K562 (cell line): ENCODE data around the gene FMN2. TPM values are rescaled to one million over a fixed set of nuclear protein-coding genes. Genes with fewer than 3 reads are reported as not detected.

Source experiments
- ELF4 ChIP-seq: fragments of 450-650 bp; formaldehyde crosslinking; IDR thresholded peaks from 2 replicates; pipeline ENCODE4 v1.4.0; 2022; ENCODE audit warnings: missing genetic modification characterization
- EZH2 ChIP-seq: IDR thresholded peaks from 2 replicates; pipeline ENCODE4 v1.6.1; 2012; ENCODE audit warnings: low read depth, mild to moderate bottlenecking, inconsistent platforms, low read length, borderline replicate concordance
- MGA ChIP-seq: fragments of 450-650 bp; IDR thresholded peaks from 2 replicates; pipeline ENCODE4 v1.6.1; 2016; ENCODE audit warnings: mild to moderate bottlenecking, moderate library complexity
- NFE2 ChIP-seq: IDR thresholded peaks from 2 replicates; pipeline ENCODE4 v1.6.1; 2014; ENCODE audit warnings: antibody characterized with exemption, low read depth
- TARDBP ChIP-seq: fragments of 450-650 bp; IDR thresholded peaks from 2 replicates; pipeline ENCODE4 v1.6.1; 2016
- ZNF589 ChIP-seq: fragments of 200-800 bp; sonication (Bioruptor generic); IDR thresholded peaks from 2 replicates; pipeline ENCODE4 v1.6.1; 2016; ENCODE audit warnings: low read depth, missing genetic modification characterization, missing compliant biosample characterization
- ZNF77 ChIP-seq: fragments of 250-450 bp; sonication (Bioruptor Pico); IDR thresholded peaks from 2 replicates; pipeline ENCODE4 v1.5.0; 2020
- ZNF780A ChIP-seq: fragments of 250-450 bp; sonication (Bioruptor Pico); IDR thresholded peaks from 2 replicates; pipeline ENCODE4 v1.5.0; 2021; ENCODE audit warnings: mild to moderate bottlenecking
- polyA plus RNA-seq, 8 experiments: library from polyadenylated mRNA; depleted of rRNA in 4 of 8; stranded (reverse) in 5 of 8; unstranded in 3 of 8; fragments of >200 nt; fragmentation: Nextera tagmentation in 2 of 8; fragmentation: Illumina TruSeq in 1 of 8; extraction: Ambion mirVana in 2 of 8; extraction: Trizol in 1 of 8; gene quantifications; 2 replicates each; pipeline versions ENCODE4 v1.2.1 to v1.2.3, GENCODE V29; 2011 to 2014; ENCODE audit warnings: inconsistent platforms in 1 of 8, missing spikeins in 1 of 8
- total RNA-seq, 7 experiments: library from RNA; depleted of rRNA in 6 of 7; stranded (reverse); fragments of >200 nt in 6 of 7; fragmentation: Illumina TruSeq in 2 of 7; extraction: Trizol in 2 of 7; gene quantifications; 2 replicates each; pipeline versions ENCODE4 v1.2.1 to v1.2.3, GENCODE V29; 2011 to 2021; ENCODE audit warnings: low replicate concordance in 1 of 7
- TF ChIP-seq, protein P1 (sequence below): fragments of 450-650 bp; formaldehyde crosslinking; IDR thresholded peaks from 2 replicates; pipeline ENCODE4 v1.4.0; 2020; ENCODE audit warnings: mild to moderate bottlenecking, moderate library complexity

The FMN2 gene
- total and polyA plus RNA-seq, 9 of the 15 experiments (the other 6 are each of a cell fraction or from before 2014, with no cell fraction given): 0.15 to 0.45 (median 0.16) TPM; not detected in 3

DNA sequence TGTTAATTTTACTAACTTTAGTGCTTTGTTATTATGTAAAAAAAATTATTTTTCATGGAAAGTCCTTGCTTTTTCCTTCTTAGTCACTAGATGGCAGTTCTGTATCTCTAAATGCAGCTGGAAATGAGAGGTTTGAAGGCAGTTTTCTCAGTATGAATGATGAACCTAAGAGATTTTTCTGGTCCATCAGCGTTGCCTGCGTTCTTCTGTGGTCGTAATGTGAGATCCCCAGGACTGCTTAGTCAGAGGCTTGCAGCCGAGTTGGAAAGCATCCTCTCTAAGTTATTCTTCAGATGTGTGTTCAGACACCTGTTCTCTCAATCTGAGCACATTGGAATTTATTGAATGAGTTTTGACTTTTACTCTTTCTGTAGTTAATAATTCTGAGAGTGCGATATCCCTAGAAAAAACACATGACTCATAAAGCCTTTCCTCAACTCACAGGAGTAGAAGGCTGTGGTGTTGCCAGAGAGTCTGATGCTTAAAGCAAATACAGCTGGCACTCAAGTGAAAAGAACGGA is 99.3 kb downstream of the FMN2 start (continued):
- TF ChIP-seq MGA (no peak), ZNF780A (CRISPR knock-in tag) (no peak), ZNF77 (CRISPR knock-in tag) (no peak), ELF4 (CRISPR knock-in tag) (no peak), NFE2 (no peak), EZH2 (no peak), ZNF589 (CRISPR knock-in tag) (no peak), TARDBP (no peak)
- TF ChIP-seq, protein P1, sequence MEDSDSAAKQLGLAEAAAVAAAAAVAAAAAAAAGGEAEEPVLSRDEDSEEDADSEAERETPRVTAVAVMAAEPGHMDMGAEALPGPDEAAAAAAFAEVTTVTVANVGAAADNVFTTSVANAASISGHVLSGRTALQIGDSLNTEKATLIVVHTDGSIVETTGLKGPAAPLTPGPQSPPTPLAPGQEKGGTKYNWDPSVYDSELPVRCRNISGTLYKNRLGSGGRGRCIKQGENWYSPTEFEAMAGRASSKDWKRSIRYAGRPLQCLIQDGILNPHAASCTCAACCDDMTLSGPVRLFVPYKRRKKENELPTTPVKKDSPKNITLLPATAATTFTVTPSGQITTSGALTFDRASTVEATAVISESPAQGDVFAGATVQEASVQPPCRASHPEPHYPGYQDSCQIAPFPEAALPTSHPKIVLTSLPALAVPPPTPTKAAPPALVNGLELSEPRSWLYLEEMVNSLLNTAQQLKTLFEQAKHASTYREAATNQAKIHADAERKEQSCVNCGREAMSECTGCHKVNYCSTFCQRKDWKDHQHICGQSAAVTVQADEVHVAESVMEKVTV (CRISPR knock-in tag): peak; percentile 29; the same call in 1 of the 2 replicates
